ENCODE data around the gene FBXW11.

FBXW11 gene

DNA sequence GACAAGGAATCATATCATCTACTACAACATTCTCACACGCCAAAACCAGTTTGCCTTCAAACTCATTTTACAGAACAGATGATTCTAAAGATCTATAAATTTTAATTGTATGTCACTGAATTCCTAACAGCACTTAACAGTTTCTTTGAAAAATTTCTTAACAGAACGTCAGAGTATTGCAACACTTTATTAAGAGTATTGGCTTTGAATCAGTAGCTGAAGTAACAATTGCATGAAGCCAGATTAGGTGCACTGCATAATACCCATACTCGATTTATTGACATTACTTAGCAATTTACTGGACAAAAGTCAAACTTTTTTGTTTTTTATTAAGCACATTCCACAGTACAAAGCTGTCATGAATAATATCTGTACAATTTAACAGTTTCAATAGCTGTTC, 145.1 kb downstream of the FBXW11 start:
- DNase-seq, result no peak

DNA sequence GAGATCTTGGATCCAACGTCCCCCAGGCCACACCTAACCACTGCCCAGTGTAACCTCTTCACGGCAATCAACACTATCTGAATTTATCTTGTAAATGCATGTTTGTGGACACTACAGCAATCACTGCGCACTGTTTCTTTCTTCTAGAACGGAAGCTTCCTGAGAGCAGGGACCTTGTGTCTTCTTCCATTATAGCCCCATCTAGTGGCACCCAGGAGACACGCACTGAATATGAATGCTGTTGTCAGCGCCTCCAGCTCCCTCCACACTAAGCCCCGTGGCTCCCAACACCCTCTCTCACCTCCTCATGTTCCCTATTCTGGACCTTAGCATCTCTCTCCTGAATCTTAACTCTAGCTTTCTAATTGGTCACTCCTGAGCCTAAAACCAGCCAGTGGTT, 148.1 kb downstream of the FBXW11 start:
- no peak for DNase-seq

DNA sequence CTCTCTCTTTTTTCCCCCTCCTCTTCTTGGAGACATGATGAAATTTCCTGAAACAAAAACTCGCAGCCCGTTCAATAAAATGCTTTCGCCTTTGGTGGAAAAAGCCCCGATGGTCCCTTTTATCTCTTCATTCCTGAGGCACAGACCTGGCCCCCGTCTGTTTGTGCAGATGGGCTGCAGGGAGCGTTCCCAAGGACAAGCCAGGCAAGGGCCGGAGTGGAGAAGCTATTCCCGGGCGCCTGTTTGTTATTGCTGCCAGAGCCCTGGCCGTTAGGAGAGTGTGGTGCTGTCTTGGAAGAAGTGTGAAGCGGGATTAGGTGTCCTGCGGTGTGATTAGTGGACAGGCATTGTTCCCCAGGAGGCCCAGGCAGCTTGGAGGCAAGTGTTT, 149.0 kb downstream of the FBXW11 start:
- no peak for DNase-seq

DNA sequence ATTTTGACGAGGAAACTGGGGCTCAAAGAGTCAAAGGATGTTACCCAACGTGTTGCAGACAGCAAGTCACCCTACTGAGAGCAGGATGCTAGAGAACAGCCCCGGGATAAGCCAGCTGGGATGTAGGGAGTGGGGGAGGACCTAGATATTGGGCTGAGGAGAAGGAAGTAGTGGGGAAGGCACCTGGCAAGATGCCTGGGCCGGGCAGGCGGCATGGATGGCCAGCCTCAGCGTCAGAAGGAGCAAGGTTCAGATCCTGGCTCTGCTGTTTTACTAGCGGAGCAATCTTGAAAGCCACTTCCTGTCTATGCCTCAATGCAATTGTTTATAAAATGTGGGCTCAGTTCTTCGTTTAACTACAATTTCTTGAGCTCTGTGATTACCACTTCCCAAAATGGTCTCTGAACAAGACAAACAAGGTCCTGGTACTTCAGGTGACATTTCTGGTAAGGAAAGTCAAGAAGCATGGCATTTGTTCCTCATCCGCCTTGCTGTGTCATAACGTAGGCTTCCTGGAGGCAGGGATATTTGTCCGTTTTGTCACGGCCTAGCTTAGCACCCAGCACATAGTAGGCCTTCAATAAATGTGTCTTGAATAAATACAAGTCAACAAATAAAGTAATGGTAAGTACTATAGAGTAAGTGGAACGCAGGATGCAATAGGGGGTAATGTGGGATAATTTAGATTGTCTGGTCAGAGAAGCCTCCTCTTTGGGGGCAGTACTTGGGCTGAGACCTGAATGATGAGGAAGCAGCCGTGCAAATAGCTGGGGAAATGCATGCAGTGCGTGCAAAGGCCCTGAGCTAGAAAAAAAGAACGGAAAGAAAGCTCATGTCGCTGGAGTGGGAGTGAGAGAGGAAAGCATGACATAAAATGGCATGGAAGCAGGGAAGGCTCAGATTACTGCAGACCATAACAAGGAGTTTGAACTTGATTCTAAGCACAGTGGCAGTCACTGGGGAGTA, 150.4 kb downstream of the FBXW11 start:
- no peak for DNase-seq

DNA sequence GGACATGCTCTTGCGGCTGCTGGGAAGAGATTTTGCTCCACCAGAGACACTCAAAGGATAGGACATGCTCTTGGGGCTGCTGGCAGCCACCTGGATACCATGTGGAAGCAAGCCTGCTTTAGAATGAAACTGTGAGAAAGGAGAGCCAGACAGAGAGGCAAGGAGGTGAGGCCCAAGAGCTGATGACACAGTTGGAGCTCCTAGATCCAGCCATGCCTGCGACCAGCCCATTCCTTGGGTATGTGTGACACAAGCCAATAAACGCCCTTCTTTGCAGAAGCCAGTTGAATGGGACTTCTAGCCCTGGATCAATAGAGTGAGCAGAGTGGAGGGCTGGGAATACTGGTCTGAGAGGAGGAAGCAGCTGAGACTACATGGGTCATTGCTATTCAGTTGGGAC, 151.2 kb downstream of the FBXW11 start:
- DNase-seq, result no peak

DNA sequence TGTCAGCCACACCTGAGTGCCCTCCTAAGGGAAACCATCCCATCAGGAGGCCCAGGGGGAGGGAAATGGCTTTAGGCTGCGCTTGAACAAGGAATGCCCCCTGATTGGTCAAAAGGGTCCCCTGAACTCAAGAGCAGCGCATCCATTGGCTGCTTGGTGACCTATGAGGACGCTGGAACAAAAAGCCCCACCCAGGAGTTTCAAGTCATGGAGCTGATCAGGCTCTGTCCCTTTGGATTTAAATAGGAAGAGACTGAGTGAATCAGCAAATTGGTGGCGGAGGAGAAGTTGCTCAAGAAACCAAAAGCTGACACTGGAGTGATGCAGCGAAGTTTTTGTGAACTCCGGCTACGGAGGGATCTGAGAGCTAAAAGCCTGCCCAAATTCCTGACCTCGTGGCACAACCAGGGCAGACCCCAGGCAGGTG, 154.2 kb downstream of the FBXW11 start:
- DNase-seq, result no peak

DNA sequence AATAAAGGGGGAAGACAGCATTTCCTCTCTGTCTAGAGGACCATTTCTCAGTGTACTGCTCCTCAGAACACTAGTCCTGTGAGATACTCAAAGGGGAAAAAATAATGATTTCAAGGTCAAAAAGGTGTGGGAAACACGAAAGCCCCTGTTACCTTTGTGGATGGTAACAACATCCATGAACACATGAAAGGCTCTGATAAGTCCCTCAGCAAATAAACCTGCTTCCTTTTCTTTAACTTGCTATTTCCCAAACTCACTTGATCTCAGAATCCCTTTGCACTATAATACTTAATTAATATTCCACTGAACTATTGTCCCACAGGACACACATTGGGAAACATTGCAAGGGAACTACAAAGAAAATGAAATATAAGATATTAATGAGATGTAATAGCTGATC, 155.2 kb downstream of the FBXW11 start:
- no peak for DNase-seq

DNA sequence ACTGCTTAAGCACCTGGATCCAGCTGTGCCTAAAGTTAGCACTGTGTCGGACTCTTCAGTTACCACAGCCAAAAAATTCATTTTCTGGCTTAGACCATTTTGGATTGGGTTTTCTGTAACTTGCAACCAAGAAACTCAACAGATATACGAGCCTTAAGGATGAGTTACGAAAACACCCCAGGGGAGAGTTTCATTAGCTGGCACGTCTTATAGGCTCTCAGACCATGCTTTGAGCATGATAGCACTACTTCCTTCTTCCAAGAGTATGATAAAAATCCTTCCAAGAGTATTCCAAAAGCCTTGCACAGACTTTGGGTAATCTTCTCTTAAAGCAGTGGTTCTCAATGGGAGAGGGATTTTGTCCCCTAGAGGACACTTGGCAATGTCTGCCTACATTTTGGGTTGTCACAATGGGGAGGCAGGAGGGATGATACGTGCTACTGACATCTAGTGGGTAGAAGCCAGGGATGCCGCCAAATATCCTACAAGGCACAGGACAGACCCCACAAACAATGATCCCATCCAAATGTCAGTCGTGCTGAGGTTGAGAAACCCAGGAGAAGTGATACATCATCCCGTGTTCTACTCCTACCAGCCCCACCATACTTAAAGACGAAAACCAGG, 156.0 kb downstream of the FBXW11 start:
- no peak for DNase-seq

DNA sequence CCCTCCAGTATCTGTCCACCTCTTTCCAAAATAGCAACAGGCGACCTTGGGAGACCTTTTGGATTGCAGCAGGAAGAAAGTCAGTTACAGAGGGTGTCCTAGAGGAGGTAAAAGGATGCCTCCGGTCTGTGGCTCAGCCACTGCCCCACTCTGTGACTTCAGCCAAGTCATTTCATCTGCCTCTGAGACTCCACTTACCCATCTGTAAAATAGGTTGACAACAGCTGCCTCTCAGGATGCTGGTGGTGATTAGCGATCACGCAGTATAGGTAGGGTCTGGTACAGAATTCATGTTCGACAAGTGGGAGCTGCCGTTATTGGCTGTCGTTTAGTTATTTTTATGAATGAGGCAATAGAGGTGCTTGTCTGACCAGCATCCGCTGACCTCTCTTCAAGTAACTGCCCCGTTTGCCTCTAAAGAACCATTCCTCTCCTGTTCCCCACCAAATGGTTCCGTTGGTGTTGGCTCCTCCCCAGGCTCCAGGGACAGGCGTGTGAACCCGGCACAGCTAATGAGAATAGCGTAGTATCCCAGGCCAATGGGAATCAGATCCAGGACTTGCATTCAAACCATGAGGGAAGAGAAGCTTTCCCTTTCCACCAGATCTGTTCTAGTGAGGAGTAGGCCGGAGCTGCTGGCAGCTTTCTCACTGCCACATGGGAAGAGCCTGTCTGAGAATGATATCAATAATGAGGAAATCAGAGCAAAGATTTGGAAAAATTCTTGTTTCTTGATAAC, 156.7 kb downstream of the FBXW11 start:
- DNase-seq, result no peak

DNA sequence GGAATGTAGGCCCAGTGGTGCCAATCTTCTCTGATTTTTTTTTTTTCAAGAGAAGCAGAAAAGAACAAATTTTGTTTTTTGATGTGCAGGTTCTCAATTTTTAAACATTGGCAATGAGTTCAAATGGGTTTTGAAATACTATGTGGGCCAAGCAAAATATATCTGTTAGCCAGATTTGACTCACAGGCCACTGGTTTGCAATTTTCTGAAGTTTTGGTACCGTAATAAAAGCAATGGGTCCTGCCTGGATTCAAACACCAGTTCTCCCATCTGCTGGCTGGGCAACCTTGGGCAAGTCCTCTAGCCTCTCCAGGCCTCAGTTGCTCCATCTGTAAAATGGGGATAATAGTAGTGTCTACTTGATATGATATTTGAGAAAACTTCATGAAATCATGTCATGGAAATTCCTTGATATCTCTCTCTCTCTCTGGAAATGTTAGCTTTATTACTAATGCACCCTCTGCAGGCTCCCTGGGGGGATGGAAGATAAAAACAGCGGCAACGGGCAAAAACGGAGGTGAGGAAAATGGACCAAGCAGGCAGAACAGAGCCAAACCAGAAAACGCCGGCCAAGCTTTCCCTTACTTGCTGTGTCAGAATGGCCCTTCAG, 157.4 kb downstream of the FBXW11 start:
- DNase-seq, result no peak

DNA sequence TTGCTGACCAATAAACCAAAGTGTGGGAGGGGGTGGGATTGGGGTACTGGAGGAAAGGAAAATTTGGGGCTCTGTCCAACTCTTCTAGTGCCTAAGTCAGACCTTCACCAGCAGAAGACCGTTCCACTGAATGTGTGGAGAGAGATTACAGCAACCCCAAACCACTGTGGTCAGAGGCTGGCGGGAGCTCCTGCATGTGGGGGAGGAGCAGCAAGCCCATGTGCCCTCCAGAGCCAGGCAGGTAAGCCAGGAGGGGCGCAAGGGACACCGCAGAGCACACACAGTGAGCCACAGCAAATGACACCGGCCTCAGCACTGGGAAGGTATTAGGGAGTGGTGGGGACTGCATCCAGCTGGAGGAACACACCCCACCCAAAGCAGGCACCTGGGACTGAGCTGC, 158.0 kb downstream of the FBXW11 start:
- no peak for DNase-seq

DNA sequence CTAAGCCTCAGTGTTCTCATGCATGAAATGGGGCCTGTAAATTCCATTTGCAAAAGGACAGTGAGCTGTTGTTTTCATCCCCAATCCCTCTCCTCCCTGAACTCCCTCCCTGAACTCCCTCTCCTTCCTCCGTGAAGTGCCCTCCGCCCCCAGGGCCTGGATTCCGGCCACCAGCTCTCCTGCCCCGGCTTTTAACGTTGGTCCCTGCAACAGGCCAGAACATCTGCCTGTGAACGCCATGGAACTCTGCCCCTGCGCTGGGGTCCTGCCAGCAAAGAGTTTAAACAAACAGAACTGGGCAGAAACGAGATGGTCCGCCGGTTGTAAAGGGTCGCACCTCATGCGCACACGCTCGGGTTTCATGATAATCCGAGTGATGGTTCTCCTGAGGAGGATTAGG, 158.4 kb downstream of the FBXW11 start:
- DNase-seq, result no peak

DNA sequence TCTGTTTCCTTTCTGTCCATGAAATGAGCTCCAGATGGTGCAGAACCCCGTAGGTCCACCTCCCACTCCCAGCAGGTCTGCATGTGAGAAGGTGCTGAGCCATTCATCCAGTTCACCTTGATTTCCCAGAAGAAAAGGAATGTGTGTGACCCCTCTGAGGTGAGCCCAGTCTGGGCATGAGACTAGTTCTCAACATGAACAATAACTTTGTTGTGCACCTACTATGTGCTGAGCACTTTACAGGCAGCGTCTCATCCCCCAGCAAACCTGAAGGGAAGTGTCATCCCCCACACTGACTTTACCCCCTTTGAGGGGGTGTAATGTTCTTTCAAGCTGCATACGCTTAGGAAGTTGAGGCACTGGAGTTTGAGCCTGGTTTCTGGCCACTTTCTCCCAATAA, 159.4 kb downstream of the FBXW11 start:
- DNase-seq, result no peak

DNA sequence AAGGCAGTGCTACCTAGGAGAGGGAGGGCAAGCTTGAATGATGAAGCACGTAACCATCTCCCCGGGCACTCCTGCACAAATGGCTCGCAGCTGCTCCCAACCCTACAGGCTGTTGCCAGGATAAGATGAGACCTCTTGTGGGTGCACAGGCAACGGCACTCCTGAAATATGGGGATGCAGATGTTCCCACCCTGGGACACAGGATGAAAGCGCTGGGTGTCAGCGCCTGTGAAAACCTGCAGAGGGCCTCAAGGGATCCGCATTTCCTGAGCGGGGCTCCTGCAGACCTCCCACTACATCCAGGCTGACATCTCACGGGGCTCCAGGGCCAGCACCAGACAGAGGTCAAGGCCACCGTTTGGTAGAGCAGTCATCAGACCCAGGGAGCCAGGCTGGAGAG, 160.1 kb downstream of the FBXW11 start:
- DNase-seq, result no peak

DNA sequence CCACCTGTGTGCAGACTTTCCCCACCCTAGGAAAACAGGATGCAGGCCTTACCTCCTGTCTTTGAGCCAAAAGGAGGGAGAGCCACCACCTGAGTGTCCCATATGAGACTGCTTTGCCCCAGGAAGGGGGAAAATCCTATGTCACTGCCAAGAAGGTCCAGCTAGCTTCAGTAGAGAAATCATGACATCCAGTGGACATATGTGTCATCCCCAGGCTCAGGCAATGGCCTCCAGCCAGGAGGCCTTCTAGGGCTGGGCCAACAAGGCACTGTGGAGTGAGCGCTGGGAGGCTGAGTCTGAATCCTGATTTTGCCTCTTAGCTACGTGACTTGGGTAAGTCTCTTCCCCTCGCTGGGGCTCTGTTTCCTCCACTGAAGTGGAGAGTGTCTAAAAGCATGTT, 160.6 kb downstream of the FBXW11 start:
- no peak for DNase-seq

DNA sequence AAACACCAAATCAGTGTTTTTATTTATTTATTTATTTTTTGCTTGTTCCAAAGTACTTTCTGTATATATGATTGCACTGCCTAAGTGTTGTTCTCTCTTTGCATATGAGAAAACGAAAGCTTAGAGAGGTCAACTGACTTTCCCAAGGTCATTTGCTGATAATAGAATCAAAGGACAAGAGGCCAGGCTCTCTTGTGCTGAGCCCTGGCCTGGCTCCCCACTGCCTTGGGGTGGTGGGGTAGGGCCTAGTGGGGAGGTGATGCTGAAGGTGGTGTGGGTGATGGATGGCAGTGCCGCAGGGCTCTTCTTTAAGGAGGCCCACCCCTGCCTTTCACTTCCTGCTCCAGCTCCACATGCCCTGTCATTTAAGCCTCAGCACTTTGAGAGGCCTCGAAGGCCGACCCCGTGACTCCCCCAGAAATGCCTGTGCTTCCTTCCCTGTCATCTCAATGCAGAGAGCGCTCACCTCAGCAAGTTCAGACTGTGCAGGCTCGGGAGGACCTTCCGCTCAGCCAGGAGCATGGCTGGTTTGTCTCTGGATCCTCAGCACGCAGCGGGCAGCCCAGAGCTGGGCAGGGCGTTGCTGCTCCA, 161.3 kb downstream of the FBXW11 start:
- no peak for DNase-seq

DNA sequence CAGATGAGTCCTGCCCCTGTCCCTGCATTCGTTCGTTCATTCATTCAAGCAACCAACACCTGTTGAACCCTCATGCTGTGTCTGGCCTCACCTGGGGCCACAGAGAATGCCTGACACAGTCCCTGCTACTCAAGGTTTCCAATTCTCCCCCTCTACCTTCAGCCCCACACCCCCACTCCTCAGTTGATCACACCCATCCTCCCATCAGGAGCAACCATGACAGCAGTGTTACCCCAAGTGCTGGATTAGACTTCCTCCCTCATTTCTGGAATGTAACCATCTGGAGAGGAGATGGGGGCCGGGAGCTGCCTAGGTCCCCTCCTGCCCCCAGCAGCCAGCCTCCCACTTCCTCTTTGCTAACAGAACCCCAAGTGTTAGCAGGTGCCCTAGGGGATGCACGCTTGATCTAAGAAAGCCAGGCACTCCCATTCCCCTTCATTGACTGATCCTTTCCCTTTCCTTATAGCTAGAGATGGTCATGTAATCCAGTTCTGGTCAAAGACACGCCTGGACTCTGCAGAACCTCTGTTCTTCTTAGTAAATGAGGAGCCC, 163.6 kb downstream of the FBXW11 start:
- no peak for DNase-seq

DNA sequence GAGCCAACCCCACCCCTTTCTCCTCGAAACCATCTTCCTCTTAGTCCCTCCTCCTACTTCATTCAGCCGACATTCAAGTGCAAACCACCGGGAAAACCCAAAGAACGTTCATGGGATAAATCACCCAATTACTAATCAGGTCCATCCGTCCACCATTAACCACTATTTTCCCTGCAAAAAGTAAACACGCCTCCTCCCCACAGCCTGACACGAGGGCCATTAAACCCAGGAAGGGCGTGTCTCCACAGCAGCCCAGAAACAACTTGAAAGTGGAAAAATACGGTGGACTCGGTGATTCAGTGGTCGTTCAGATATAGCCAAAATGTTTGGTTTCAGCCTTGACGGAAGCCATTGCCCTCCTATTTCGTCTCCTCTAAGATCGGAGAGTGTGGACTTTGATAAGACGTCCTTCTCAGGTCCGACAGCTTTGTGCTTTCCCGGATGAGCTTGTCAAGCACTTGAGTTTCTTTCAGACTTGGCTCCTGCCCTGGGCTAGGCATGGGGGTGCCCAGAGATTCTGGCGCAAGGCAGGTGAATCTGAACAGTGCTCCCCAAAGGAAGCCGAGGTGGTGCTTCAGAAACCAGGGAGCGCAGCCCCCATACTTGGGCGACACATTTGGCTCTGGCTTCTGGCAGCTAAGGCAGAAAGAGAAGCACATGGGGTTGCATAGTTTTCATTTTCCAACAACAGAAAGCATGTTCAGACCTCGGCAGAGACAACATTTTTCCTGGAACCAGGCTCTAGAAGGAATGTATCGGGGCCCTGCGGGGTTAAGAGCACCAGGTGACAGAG, 164.3 kb downstream of the FBXW11 start:
- no peak for DNase-seq

DNA sequence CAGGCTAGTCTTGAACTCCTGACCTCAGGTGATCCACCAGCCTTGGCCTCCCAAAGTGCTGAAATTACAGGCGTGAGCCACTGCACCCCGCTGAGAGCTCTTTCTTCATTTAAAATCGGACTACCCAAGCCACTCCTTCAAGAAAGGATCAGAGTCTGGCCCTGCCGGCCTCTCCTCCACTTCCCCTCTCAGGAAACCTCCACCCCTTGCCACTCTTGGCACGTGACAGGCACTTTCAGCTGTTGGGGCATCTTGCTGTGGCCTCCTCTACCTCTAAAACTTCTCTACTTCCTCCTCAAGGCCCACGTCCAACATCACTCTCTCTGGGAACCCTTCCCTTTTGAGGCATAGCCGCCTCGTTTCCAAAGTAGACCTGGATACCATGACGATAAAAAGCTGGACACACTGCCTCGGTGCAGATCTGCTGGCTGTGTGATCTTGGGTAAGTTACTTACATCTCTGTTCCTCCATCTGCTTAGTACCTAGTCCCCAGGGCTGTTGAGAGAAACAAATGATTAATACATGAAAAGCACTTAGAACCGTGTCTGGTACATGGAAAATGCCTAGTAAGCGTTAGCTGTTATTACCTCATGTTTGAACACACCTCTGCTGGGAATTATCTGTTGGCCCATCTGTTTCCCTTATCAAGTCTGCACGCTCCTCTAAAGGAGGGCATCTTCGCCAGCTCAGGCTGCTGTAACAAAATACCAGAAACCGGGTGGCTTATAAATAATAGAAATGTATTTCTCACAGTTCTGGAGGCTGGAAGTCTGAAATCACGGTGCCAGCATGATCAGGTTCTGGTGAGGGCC, 165.5 kb downstream of the FBXW11 start:
- DNase-seq, result no peak

DNA sequence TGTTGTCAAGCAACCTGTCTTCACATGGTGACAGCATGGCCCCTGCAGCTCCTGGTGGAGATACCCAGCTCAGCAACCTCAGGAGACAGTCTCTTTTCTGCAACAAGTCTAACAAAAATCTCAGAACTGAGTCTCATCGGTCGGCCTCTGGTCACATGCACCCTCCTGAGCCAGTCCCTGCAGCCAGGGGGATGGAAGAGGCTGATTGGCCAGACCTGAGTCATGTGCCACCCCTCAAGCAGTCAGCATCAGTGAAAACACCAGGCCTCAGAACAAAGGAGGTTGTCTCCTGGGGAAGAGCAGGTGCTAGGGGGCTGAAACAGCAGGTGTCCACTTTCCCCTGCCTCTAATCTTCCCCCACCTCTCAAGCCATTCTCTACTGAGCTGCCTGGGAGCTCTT, 166.4 kb downstream of the FBXW11 start:
- no peak for DNase-seq

DNA sequence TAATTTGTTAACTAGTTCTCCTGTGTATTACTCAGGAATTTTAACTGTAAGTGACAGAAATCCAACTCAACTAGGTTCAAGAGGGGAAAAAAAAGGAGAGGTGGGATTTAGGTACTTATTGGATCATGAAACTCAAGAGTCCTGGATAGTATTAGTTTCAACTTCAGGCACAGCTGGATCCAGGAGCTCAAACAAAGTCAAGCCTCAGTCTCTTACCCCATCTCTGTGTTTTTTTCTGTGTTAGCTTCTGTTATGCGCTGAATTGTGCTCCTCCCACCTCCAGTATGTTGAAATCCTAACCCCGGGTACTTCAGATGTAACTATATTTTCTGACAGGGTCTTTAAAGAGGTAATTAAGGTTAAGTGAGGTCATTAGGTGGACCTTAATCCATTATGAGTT, 167.3 kb downstream of the FBXW11 start:
- no peak for DNase-seq
